CD14-positive monocyte (primary cell): ENCODE results near the gene ZC3H15. TPM values are rescaled to one million over a fixed set of nuclear protein-coding genes. Genes with fewer than 3 reads are reported as not detected.

ENCODE experiments used
- DNase-seq, 3 donors: peaks; one replicate each; pipeline ENCODE4 v3.0.0-alpha.2; 2011 to 2022
- H2AFZ ChIP-seq: 2 replicates; pipeline ENCODE4 v1.6.0; 2012; ENCODE audit warnings: mild to moderate bottlenecking, low read depth, low read length, inconsistent platforms; ENCODE audit not compliant: insufficient read depth, poor library complexity, severe bottlenecking
- H3K27ac ChIP-seq, 2 donors: 1 replicate in 1 of 2; 2 replicates in 1 of 2; pipeline ENCODE4 v1.5.1; 2012 to 2013; ENCODE audit warnings: low read length in 2 of 2, control low read depth in 1 of 2, inconsistent platforms in 1 of 2, low read depth in 1 of 2, mild to moderate bottlenecking in 1 of 2
- H3K27me3 ChIP-seq, 2 donors: one replicate each; pipeline versions ENCODE4 v1.6.0 to v1.6.1; 2011 to 2013; ENCODE audit warnings: low read length in 2 of 2; ENCODE audit not compliant: control insufficient read depth in 2 of 2, insufficient read depth in 2 of 2
- H3K36me3 ChIP-seq, 2 donors: replicated peaks in 1 of 2; 1 replicate in 1 of 2; 2 replicates in 1 of 2; pipeline versions ENCODE4 v1.5.1 to v1.6.1; 2012 to 2013; ENCODE audit warnings: low read length in 2 of 2, control low read depth in 1 of 2, inconsistent platforms in 1 of 2, mild to moderate bottlenecking in 1 of 2; ENCODE audit not compliant: insufficient read depth in 2 of 2, control insufficient read depth in 1 of 2
- H3K4me1 ChIP-seq, 2 donors: 1 replicate in 1 of 2; 2 replicates in 1 of 2; pipeline versions ENCODE4 v1.5.1 to v1.6.1; 2012 to 2013; ENCODE audit warnings: low read length in 2 of 2, control low read depth in 1 of 2, inconsistent platforms in 1 of 2, mild to moderate bottlenecking in 1 of 2, moderate library complexity in 1 of 2; ENCODE audit not compliant: insufficient read depth in 2 of 2, control insufficient read depth in 1 of 2
- H3K4me2 ChIP-seq: replicated peaks from 2 replicates; pipeline ENCODE3; 2012; ENCODE audit warnings: low read length, moderate library complexity, mild to moderate bottlenecking; ENCODE audit not compliant: poor library complexity, severe bottlenecking; ENCODE audit errors: extremely low read depth
- H3K4me3 ChIP-seq, 3 experiments: fragments of 200-600 bp in 1 of 3; sonication (generic) in 1 of 3; replicated peaks in 1 of 3; 1 replicate in 2 of 3; 2 replicates in 1 of 3; pipeline ENCODE4 v1.5.1; 2011 to 2013; ENCODE audit warnings: low read length in 3 of 3, mild to moderate bottlenecking in 3 of 3, control low read depth in 2 of 3, low read depth in 2 of 3, inconsistent platforms in 1 of 3, moderate library complexity in 1 of 3
- H3K79me2 ChIP-seq: 2 replicates; pipeline ENCODE4 v1.6.0; 2012; ENCODE audit warnings: mild to moderate bottlenecking, control low read depth, inconsistent platforms, low read length, moderate library complexity; ENCODE audit not compliant: insufficient read depth
- H3K9ac ChIP-seq: 2 replicates; pipeline ENCODE4 v1.6.0; 2017; ENCODE audit warnings: low read length, mild to moderate bottlenecking; ENCODE audit not compliant: insufficient read depth, poor library complexity, severe bottlenecking
- H3K9me3 ChIP-seq, 2 donors: replicated peaks in 1 of 2; 1 replicate in 1 of 2; 2 replicates in 1 of 2; pipeline versions ENCODE4 v1.5.1 to v1.6.1; 2012 to 2013; ENCODE audit warnings: low read length in 2 of 2, control low read depth in 1 of 2; ENCODE audit not compliant: control insufficient read depth in 1 of 2, insufficient read depth in 1 of 2
- H4K20me1 ChIP-seq: 2 replicates; pipeline ENCODE4 v1.6.0; 2012; ENCODE audit warnings: mild to moderate bottlenecking, low read length, control low read depth, moderate library complexity; ENCODE audit not compliant: insufficient read depth
- H3K27ac Mint-ChIP-seq, 7 donors: one replicate each; pipeline ENCODE4 v1.8.0; 2020; ENCODE audit warnings: mild to moderate bottlenecking in 7 of 7, mixed read lengths in 7 of 7, moderate library complexity in 6 of 7, inconsistent platforms in 2 of 7
- H3K27me3 Mint-ChIP-seq, 3 donors: one replicate each; pipeline ENCODE4 v1.8.0; 2021 to 2022; ENCODE audit warnings: low read depth in 3 of 3, mild to moderate bottlenecking in 3 of 3, mixed read lengths in 3 of 3, moderate library complexity in 3 of 3, inconsistent platforms in 1 of 3
- H3K36me3 Mint-ChIP-seq, 2 donors: one replicate each; pipeline ENCODE4 v1.8.0; 2020; ENCODE audit warnings: mixed read lengths in 2 of 2, inconsistent platforms in 1 of 2, mild to moderate bottlenecking in 1 of 2
- H3K4me1 Mint-ChIP-seq: one replicate; pipeline ENCODE4 v1.8.0; 2020; ENCODE audit warnings: mild to moderate bottlenecking, mixed read lengths
- H3K4me3 Mint-ChIP-seq, 2 donors: one replicate each; pipeline ENCODE4 v1.8.0; 2020; ENCODE audit warnings: mild to moderate bottlenecking in 2 of 2, mixed read lengths in 2 of 2, moderate library complexity in 1 of 2
- H3K9me3 Mint-ChIP-seq, 7 donors: one replicate each; pipeline ENCODE4 v1.8.0; 2020 to 2022; ENCODE audit warnings: mixed read lengths in 7 of 7, mild to moderate bottlenecking in 6 of 7, moderate library complexity in 6 of 7, inconsistent platforms in 2 of 7
- WGBS: methylation state at CpG from one replicate; pipeline ENCODE4 v1.1.5; 2013; ENCODE audit warnings: missing lambda C conversion rate; ENCODE audit not compliant: insufficient coverage; 5-methylcytosine and 5-hydroxymethylcytosine counted together
- intact Hi-C, 2 donors: fragments of 100-400 bp; cut with micrococcal nuclease; formaldehyde crosslinking; loops; one replicate each; pipeline versions ENCODE4 v1.15.0 to v1.15.1; 2023
- polyA plus RNA-seq, 3 donors: library from polyadenylated mRNA; depleted of rRNA in 1 of 3; unstranded in 2 of 3; stranded (reverse) in 1 of 3; fragments of 300-500 nt in 2 of 3; fragments of >200 nt in 1 of 3; fragmentation: Illumina TruSeq in 2 of 3; gene quantifications; 1 replicate in 2 of 3; 2 replicates in 1 of 3; pipeline ENCODE4 v1.2.3, GENCODE V29; 2012 to 2021
- TF ChIP-seq, protein P1 (sequence below): fragments of 200-600 bp; IDR thresholded peaks from one replicate; pipeline ENCODE4 v1.8.0; 2022; ENCODE audit warnings: antibody characterized with exemption, mild to moderate bottlenecking

Gene ZC3H15
- polyA plus RNA-seq, 3 donors: 39.4 to 52.8 (median 40.6) TPM

DNA sequence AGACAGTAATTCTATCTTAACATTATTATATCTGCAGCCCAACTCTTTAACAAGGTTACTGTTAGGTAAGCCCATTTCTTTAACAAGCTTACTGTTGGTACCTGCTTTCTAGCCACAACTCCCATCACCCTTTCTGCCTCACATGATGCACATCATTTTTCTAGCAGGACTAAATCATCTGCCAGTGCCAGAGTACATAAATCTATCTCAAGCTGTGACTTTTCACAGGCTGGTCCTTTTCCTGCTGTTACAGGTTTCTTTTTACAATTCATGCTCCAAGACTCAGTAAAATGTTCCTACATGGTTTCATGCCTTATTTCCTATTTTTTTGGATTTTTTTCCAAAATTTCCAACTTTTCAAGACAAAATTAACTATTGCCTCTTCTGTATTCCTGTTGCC, 30.4 kb upstream of the ZC3H15 start:
- Histone ChIP-seq H3K27me3 (no peaks in the 10 kb centered on the region), H2AFZ (no peak overlapping the region), H3K4me1 (no peaks in the 10 kb centered on the region), H3K36me3 (no peaks in the 10 kb centered on the region), H3K79me2 (no peaks in the 10 kb centered on the region), H3K27ac (no peak overlapping the region), H3K4me2 (no peak overlapping the region), H3K9me3 (no peaks in the 10 kb centered on the region), H4K20me1 (no peaks in the 10 kb centered on the region), H3K4me3 (no peak overlapping the region), H3K9ac (no peak overlapping the region)
- Mint-ChIP-seq H3K36me3 (peaks cover 2 to 4% of the 10 kb centered on the region in 2 donors), H3K4me1 (no peaks in the 10 kb centered on the region), H3K27me3 (no peaks in the 10 kb centered on the region), H3K4me3 (no peak overlapping the region), H3K27ac (no peak overlapping the region), H3K9me3 (no peaks in the 10 kb centered on the region)
- TF ChIP-seq, protein P1, sequence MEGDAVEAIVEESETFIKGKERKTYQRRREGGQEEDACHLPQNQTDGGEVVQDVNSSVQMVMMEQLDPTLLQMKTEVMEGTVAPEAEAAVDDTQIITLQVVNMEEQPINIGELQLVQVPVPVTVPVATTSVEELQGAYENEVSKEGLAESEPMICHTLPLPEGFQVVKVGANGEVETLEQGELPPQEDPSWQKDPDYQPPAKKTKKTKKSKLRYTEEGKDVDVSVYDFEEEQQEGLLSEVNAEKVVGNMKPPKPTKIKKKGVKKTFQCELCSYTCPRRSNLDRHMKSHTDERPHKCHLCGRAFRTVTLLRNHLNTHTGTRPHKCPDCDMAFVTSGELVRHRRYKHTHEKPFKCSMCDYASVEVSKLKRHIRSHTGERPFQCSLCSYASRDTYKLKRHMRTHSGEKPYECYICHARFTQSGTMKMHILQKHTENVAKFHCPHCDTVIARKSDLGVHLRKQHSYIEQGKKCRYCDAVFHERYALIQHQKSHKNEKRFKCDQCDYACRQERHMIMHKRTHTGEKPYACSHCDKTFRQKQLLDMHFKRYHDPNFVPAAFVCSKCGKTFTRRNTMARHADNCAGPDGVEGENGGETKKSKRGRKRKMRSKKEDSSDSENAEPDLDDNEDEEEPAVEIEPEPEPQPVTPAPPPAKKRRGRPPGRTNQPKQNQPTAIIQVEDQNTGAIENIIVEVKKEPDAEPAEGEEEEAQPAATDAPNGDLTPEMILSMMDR: no peak
- DNase-seq: no peak
- intact Hi-C loops: no loop called here

DNA sequence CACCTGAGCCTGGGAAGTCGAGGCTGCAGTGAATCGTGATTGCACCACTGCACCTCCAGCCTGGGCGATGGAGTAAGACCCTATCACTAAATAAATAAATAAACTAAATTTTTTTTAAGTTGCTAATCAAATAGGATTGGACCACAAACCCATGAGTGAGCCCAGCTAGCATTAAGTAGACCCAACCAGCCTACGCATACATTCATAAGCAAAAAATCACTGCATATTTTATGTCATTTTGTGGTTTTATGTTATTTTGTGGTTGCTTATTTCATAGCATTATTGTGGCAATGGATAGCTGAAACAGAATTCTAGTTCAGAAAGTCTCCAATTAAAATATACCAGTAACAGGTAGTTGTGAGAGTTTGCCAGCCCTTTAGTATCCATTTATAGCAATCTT, 29.1 kb upstream of the ZC3H15 start:
- Histone ChIP-seq H3K36me3 (no peaks in the 10 kb centered on the region), H3K27ac (no peak overlapping the region), H3K27me3 (no peaks in the 10 kb centered on the region), H3K9ac (no peak overlapping the region), H3K4me3 (no peak overlapping the region), H4K20me1 (no peaks in the 10 kb centered on the region), H3K4me1 (no peaks in the 10 kb centered on the region), H3K79me2 (no peaks in the 10 kb centered on the region), H2AFZ (no peak overlapping the region), H3K9me3 (no peaks in the 10 kb centered on the region), H3K4me2 (no peak overlapping the region)
- H3K36me3 Mint-ChIP-seq: peaks cover 2% of the 10 kb centered on the region in 2 donors
- no peak overlapping the region for H3K27ac Mint-ChIP-seq
- no peaks in the 10 kb centered on the region for H3K27me3 Mint-ChIP-seq
- H3K9me3 Mint-ChIP-seq: peaks cover 0 to 1% (median 0%) of the 10 kb centered on the region in 7 donors
- TF ChIP-seq, protein P1: no peak
- intact Hi-C loops: no loop called here
- no peaks in the 10 kb centered on the region for H3K4me1 Mint-ChIP-seq
- 100% methylated on average over 1 of the region's 4 CpGs for WGBS
- no peak for DNase-seq
- no peak overlapping the region for H3K4me3 Mint-ChIP-seq
